OCI-LY3 (cell line): ENCODE data around the gene HSPA8.

ENCODE experiments used
- H2AFZ ChIP-seq: fragments of 200-600, 300-600 bp; shearing (Covaris generic); 2 replicates; pipeline ENCODE4 v1.6.0; 2014; ENCODE audit warnings: antibody characterized with exemption, low read depth, low read length
- H3K27ac ChIP-seq: fragments of 200-600, 300-600 bp; sonication (generic); 2 replicates; pipeline ENCODE4 v1.5.1; 2014; ENCODE audit warnings: mild to moderate bottlenecking, low read length, moderate library complexity, mixed read lengths
- H3K27me3 ChIP-seq: fragments of 200-600, 300-600 bp; sonication (generic); 2 replicates; pipeline ENCODE4 v1.6.1; 2014; ENCODE audit warnings: low read depth, low read length, mixed read lengths
- H3K36me3 ChIP-seq: fragments of 200-600, 300-600 bp; sonication (generic); replicated peaks from 2 replicates; pipeline ENCODE3; 2014; ENCODE audit warnings: low read depth, low read length, mixed read lengths
- H3K4me1 ChIP-seq: fragments of 300-600, 200-600 bp; sonication (generic); 2 replicates; pipeline ENCODE4 v1.6.1; 2014; ENCODE audit warnings: low read length, mixed read lengths
- H3K4me2 ChIP-seq: fragments of 200-600, 300-600 bp; sonication (generic); 2 replicates; pipeline ENCODE4 v1.6.1; 2014; ENCODE audit warnings: low read length, mixed read lengths
- H3K4me3 ChIP-seq: fragments of 300-600, 200-600 bp; sonication (generic); 2 replicates; pipeline ENCODE4 v1.5.1; 2014; ENCODE audit warnings: antibody characterized with exemption, mild to moderate bottlenecking, low read length, moderate library complexity
- H3K79me2 ChIP-seq: fragments of 300-600, 200-600 bp; shearing (Covaris generic); 2 replicates; pipeline ENCODE4 v1.6.1; 2014; ENCODE audit warnings: mild to moderate bottlenecking, low read length, mixed read lengths
- H3K9ac ChIP-seq: fragments of 300-600, 200-600 bp; shearing (Covaris generic); 2 replicates; pipeline ENCODE4 v1.6.0; 2014; ENCODE audit warnings: mild to moderate bottlenecking, low read length, moderate library complexity
- H3K9me3 ChIP-seq: fragments of 200-600, 300-600 bp; shearing (Covaris generic); 2 replicates; pipeline ENCODE4 v1.6.1; 2014; ENCODE audit warnings: low read length, mixed read lengths; ENCODE audit not compliant: insufficient read depth
- H4K20me1 ChIP-seq: fragments of 200-600, 300-600 bp; sonication (generic); 2 replicates; pipeline ENCODE4 v1.6.1; 2016; ENCODE audit warnings: low read length, mixed read lengths; ENCODE audit not compliant: insufficient read depth
- CTCF ChIP-seq: fragments of 200-600, 300-600 bp; sonication (generic); IDR thresholded peaks from 2 replicates; pipeline ENCODE4 v1.5.1; 2014; ENCODE audit warnings: antibody characterized with exemption, low read length, low read depth
- EZH2phosphoT487 ChIP-seq: fragments of 200-600 bp; shearing (Covaris generic); IDR thresholded peaks from 2 replicates; pipeline ENCODE4 v1.6.1; 2018; ENCODE audit warnings: antibody characterized with exemption, mixed run types, low read depth

HSPA8 gene

GRCh38 chr11:123072332-123072761 lies 10.4 kb upstream of the HSPA8 start:
- Histone ChIP-seq H3K9me3 (no peaks in the 10 kb centered on the region), H4K20me1 (no peaks in the 10 kb centered on the region), H2AFZ (no peak overlapping the region), H3K27me3 (no peaks in the 10 kb centered on the region), H3K4me1 (peaks cover 36% of the 10 kb centered on the region), H3K4me2 (no peak overlapping the region), H3K9ac (no peak overlapping the region), H3K27ac (no peak overlapping the region), H3K36me3 (no peaks in the 10 kb centered on the region), H3K4me3 (no peak overlapping the region), H3K79me2 (no peaks in the 10 kb centered on the region)
- TF ChIP-seq EZH2phosphoT487 (no peak), CTCF (no peak)

- Histone ChIP-seq H3K27ac (peak overlapping the region; percentile 26; the same call in 1 of the 2 replicates), H3K4me1 (peaks cover 41% of the 10 kb centered on the region), H4K20me1 (no peaks in the 10 kb centered on the region), H3K79me2 (0 out of 2 replicates have a peak, but pooled peaks cover 1% of the 10 kb centered on the region), H3K36me3 (no peaks in the 10 kb centered on the region), H2AFZ (peak overlapping the region; percentile 90; the same call in 1 of the 2 replicates), H3K4me3 (peak overlapping the region; percentile 59), H3K9me3 (no peaks in the 10 kb centered on the region), H3K9ac (peak overlapping the region; percentile 47), H3K27me3 (no peaks in the 10 kb centered on the region), H3K4me2 (peak overlapping the region; percentile 87)
- TF ChIP-seq EZH2phosphoT487 (no peak), CTCF (no peak)
Measured at GRCh38 chr11:123069908-123070821, 8.2 kb upstream of the HSPA8 start.

- peaks cover 43% of the 10 kb centered on the region for H3K79me2 ChIP-seq
- no peak overlapping the region for H3K9ac ChIP-seq
- TF ChIP-seq EZH2phosphoT487 (no peak), CTCF (no peak)
- H3K27me3 ChIP-seq, result no peaks in the 10 kb centered on the region
- no peak overlapping the region for H3K27ac ChIP-seq
- no peak overlapping the region for H3K4me2 ChIP-seq
- H4K20me1 ChIP-seq, result peaks cover 8% of the 10 kb centered on the region
- H3K4me3 ChIP-seq, result no peak overlapping the region
- H3K36me3 ChIP-seq, result peaks cover 13% of the 10 kb centered on the region
- H3K9me3 ChIP-seq, result no peaks in the 10 kb centered on the region
- peaks cover 43% of the 10 kb centered on the region for H3K4me1 ChIP-seq
- no peak overlapping the region for H2AFZ ChIP-seq
Measured at GRCh38 chr11:123065621-123066020, 3.7 kb upstream of the HSPA8 start.

- H2AFZ ChIP-seq, result no peak overlapping the region
- H3K9me3 ChIP-seq, result no peaks in the 10 kb centered on the region
- peaks cover 59% of the 10 kb centered on the region for H3K79me2 ChIP-seq
- peak overlapping the region; percentile 100 for H3K9ac ChIP-seq
- H3K27me3 ChIP-seq, result no peaks in the 10 kb centered on the region
- peaks cover 24% of the 10 kb centered on the region for H4K20me1 ChIP-seq
- peaks cover 28% of the 10 kb centered on the region for H3K36me3 ChIP-seq
- peaks cover 42% of the 10 kb centered on the region for H3K4me1 ChIP-seq
- TF ChIP-seq EZH2phosphoT487 (no peak), CTCF (no peak)
- peak overlapping the region; percentile 92 for H3K27ac ChIP-seq
- H3K4me3 ChIP-seq, result peak overlapping the region; percentile 100
- peak overlapping the region; percentile 93 for H3K4me2 ChIP-seq
Measured at GRCh38 chr11:123063826-123064657, 2.1 kb upstream of the HSPA8 start.
